Measurements from ENCODE around the gene P2RY2.
"Not testable (repeated sequence)": the region's sequence is repeated elsewhere in the genome, so short reads cannot be mapped to it uniquely, and the experiment has no call there.

Gene P2RY2

GRCh38 chr11:73266646-73267020 is 48.6 kb downstream of the P2RY2 start:
- DNase-seq (ENCODE audit: low read depth in 2 of 2, low spot score in 1 of 2), result no peak

- DNase-seq (ENCODE audit: low read depth in 2 of 2, low spot score in 1 of 2), result no peak
Observed at GRCh38 chr11:73267122-73267846, 49.2 kb downstream of the P2RY2 start.

GRCh38 chr11:73267906-73268540 is 49.9 kb downstream of the P2RY2 start:
- DNase-seq (ENCODE audit: low read depth in 2 of 2, low spot score in 1 of 2), result no peak

GRCh38 chr11:73268671-73269271 is 50.7 kb downstream of the P2RY2 start:
- no peak for DNase-seq (ENCODE audit: low read depth in 2 of 2, low spot score in 1 of 2)

- no peak for DNase-seq (ENCODE audit: low read depth in 2 of 2, low spot score in 1 of 2)
Observed at GRCh38 chr11:73269459-73270015, 51.5 kb downstream of the P2RY2 start.

- DNase-seq (ENCODE audit: low read depth in 2 of 2, low spot score in 1 of 2), result no peak
Observed at GRCh38 chr11:73270016-73270854, 52.2 kb downstream of the P2RY2 start.

GRCh38 chr11:73270855-73271477 is 52.9 kb downstream of the P2RY2 start:
- no peak for DNase-seq (ENCODE audit: low read depth in 2 of 2, low spot score in 1 of 2)

- DNase-seq (ENCODE audit: low read depth in 2 of 2, low spot score in 1 of 2), result not testable (repeated sequence)
Observed at GRCh38 chr11:73271478-73271865, 53.4 kb downstream of the P2RY2 start.

GRCh38 chr11:73271936-73272679 is 54.0 kb downstream of the P2RY2 start, which contains the start of gene P2RY6:
Gene P2RY6 (plus strand): TSS chr11:73272338. CDS start chr11:73296519, 24,181 bp downstream.
- DNase-seq (ENCODE audit: low read depth in 2 of 2, low spot score in 1 of 2), result no peak

- DNase-seq (ENCODE audit: low read depth in 2 of 2, low spot score in 1 of 2), result no peak
Observed at GRCh38 chr11:73272680-73273038, 54.6 kb downstream of the P2RY2 start.

- DNase-seq (ENCODE audit: low read depth in 2 of 2, low spot score in 1 of 2), result no peak
Observed at GRCh38 chr11:73273222-73273895, 55.3 kb downstream of the P2RY2 start.

- DNase-seq (ENCODE audit: low read depth in 2 of 2, low spot score in 1 of 2), result not testable (repeated sequence)
Observed at GRCh38 chr11:73274191-73274590, 56.1 kb downstream of the P2RY2 start.

GRCh38 chr11:73274722-73275380 is 56.8 kb downstream of the P2RY2 start:
- no peak for DNase-seq (ENCODE audit: low read depth in 2 of 2, low spot score in 1 of 2)

GRCh38 chr11:73275381-73275750 is 57.3 kb downstream of the P2RY2 start:
- no peak for DNase-seq (ENCODE audit: low read depth in 2 of 2, low spot score in 1 of 2)

GRCh38 chr11:73277467-73277866 is 59.4 kb downstream of the P2RY2 start:
- no peak for DNase-seq (ENCODE audit: low read depth in 2 of 2, low spot score in 1 of 2)

- no peak for DNase-seq (ENCODE audit: low read depth in 2 of 2, low spot score in 1 of 2)
Observed at GRCh38 chr11:73280626-73281025, 62.5 kb downstream of the P2RY2 start.

GRCh38 chr11:73281201-73281741 is 63.2 kb downstream of the P2RY2 start:
- DNase-seq (ENCODE audit: low read depth in 2 of 2, low spot score in 1 of 2), result no peak

GRCh38 chr11:73281796-73282660 is 63.9 kb downstream of the P2RY2 start:
- DNase-seq (ENCODE audit: low read depth in 2 of 2, low spot score in 1 of 2), result no peak
